ENCODE measurements around the gene KLHL33.

DNA sequence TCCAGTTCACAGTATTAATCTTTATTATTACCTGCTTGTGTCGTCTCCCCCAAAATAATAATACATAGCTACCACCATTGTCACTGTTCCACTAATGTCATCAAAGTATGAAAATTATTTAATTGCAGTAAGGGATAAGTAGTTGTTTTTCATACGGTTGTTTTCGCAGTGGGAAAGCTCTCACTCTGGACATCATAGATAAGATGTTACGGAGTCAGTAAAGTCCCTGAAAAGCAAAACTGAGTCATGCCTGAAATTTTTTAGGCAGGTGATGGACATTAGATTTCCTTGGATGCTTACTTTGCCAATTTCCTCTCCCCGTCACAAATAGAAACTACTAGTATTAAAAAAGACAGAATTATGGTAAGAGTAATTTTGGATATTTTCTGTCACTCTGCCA is 46.4 kb upstream of the KLHL33 start:
- TF ChIP-seq POLR2A (IDR thresholded peaks at IDR 0.05; ENCODE audit: low read length) (peak; percentile 24), GATA1 (IDR thresholded peaks at IDR 0.05; ENCODE audit: low read depth, low read length) (no peak)

Data from erythroblast (primary cell).